ENCODE results near the gene DAAM1.

GRCh38 chr14:59238216-59238615 is 49.7 kb downstream of the DAAM1 start:
- TF ChIP-seq POLR2A (IDR thresholded peaks at IDR 0.05) = no peak
- no peak for TF ChIP-seq CTCF (IDR thresholded peaks at IDR 0.05)

Measured in uterus (tissue), 2 donors.